HG03378 (cell line): Measurements from ENCODE around the gene RBM8A.
"Not testable (repeated sequence)": the region's sequence is repeated elsewhere in the genome, so short reads cannot be mapped to it uniquely, and the experiment has no call there.

ENCODE experiments used
- ATAC-seq: cut with Tn5 transposase; IDR thresholded peaks from one replicate; pipeline ENCODE4 v1.9.1; 2021; ENCODE audit warnings: mild to moderate bottlenecking, moderate library complexity; ENCODE audit not compliant: unreplicated experiment

RBM8A gene

GRCh38 chr1:145956781-145957442 is 29.6 kb upstream of the RBM8A start:
- ATAC-seq = no peak

GRCh38 chr1:145956361-145956760 is 29.1 kb upstream of the RBM8A start:
- no peak for ATAC-seq

GRCh38 chr1:145955436-145955835 is 28.2 kb upstream of the RBM8A start:
- no peak for ATAC-seq

GRCh38 chr1:145953861-145954260 is 26.6 kb upstream of the RBM8A start:
- no peak for ATAC-seq

- ATAC-seq = no peak
Observed at GRCh38 chr1:145952903-145953302, 25.6 kb upstream of the RBM8A start.

GRCh38 chr1:145951526-145951925 is 24.2 kb upstream of the RBM8A start:
- no peak for ATAC-seq

GRCh38 chr1:145949219-145949618 is 21.9 kb upstream of the RBM8A start:
- ATAC-seq = no peak

GRCh38 chr1:145947551-145947950 is 20.3 kb upstream of the RBM8A start:
- no peak for ATAC-seq

GRCh38 chr1:145946477-145946986 is 19.2 kb upstream of the RBM8A start:
- no peak for ATAC-seq

- no peak for ATAC-seq
Observed at GRCh38 chr1:145944532-145944931, 17.2 kb upstream of the RBM8A start.

- ATAC-seq = no peak
Observed at GRCh38 chr1:145942871-145943270, 15.6 kb upstream of the RBM8A start.

- ATAC-seq = no peak
Observed at GRCh38 chr1:145942405-145942804, 15.1 kb upstream of the RBM8A start.

GRCh38 chr1:145937436-145937835 is 10.2 kb upstream of the RBM8A start:
- ATAC-seq = no peak

GRCh38 chr1:145936247-145936646 is 9.0 kb upstream of the RBM8A start:
- no peak for ATAC-seq

- ATAC-seq = no peak
Observed at GRCh38 chr1:145935708-145936107, 8.4 kb upstream of the RBM8A start.

GRCh38 chr1:145932522-145933009 is 5.3 kb upstream of the RBM8A start:
- ATAC-seq = not testable (repeated sequence)

- no peak for ATAC-seq
Observed at GRCh38 chr1:145927916-145928643, 796 bp upstream of the RBM8A start.

GRCh38 chr1:145926686-145927062 is 610 bp downstream of the RBM8A start:
- no peak for ATAC-seq

GRCh38 chr1:145922266-145922665 is 5.0 kb downstream of the RBM8A start:
- ATAC-seq = no peak

GRCh38 chr1:145920297-145920696 is 7.0 kb downstream of the RBM8A start:
- not testable (repeated sequence) for ATAC-seq

- peak; percentile 28 for ATAC-seq
Observed at GRCh38 chr1:145918992-145919939, 8.0 kb downstream of the RBM8A start.
